ENCODE results near the gene PDF.

Gene PDF

DNA sequence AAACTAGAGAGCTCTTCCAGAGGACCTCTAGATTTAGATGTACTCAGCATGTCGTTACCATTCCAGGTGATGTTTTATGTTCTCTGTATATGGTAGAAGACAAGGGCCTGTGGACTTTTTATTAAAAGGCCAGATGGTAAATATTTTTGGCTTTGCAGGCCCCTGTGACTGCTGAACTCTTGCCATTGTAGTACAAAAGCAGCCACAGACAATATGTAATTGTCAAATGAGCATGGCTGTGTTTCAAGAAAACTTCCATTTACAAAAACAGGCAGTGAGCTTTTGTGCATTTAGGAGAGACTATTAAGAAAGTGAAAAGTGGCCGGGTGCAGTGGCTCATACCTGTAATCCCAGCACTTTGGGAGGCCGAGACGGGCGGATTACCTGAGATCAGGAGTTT is 13.8 kb upstream of the PDF start:
- H2AFZ ChIP-seq (ENCODE audit: low read length): no peak overlapping the region
- no peaks in the 10 kb centered on the region for H3F3A ChIP-seq (ENCODE audit: low read depth)
- H4K20me1 ChIP-seq (ENCODE audit: insufficient read depth, low read length, poor library complexity, severe bottlenecking): peaks cover 3% of the 10 kb centered on the region
- no peak overlapping the region for H3K4me2 ChIP-seq (ENCODE audit: low read depth, low read length, poor library complexity, severe bottlenecking)
- H3K36me3 ChIP-seq (ENCODE audit: insufficient read depth, low read length): peaks cover 6% of the 10 kb centered on the region; the same call in 1 of the 2 replicates
- H3K79me2 ChIP-seq (ENCODE audit: insufficient read depth, low read length): peaks cover 32% of the 10 kb centered on the region
- TF ChIP-seq, protein P1, sequence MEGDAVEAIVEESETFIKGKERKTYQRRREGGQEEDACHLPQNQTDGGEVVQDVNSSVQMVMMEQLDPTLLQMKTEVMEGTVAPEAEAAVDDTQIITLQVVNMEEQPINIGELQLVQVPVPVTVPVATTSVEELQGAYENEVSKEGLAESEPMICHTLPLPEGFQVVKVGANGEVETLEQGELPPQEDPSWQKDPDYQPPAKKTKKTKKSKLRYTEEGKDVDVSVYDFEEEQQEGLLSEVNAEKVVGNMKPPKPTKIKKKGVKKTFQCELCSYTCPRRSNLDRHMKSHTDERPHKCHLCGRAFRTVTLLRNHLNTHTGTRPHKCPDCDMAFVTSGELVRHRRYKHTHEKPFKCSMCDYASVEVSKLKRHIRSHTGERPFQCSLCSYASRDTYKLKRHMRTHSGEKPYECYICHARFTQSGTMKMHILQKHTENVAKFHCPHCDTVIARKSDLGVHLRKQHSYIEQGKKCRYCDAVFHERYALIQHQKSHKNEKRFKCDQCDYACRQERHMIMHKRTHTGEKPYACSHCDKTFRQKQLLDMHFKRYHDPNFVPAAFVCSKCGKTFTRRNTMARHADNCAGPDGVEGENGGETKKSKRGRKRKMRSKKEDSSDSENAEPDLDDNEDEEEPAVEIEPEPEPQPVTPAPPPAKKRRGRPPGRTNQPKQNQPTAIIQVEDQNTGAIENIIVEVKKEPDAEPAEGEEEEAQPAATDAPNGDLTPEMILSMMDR (conservative IDR thresholded peaks at IDR 0.05; ENCODE audit: low read length): no peak
- no peak for TF ChIP-seq EZH2phosphoT487 (IDR thresholded peaks at IDR 0.05; ENCODE audit: borderline replicate concordance)
- H3K9me3 ChIP-seq (ENCODE audit: insufficient read depth, low read depth, low read length): no peaks in the 10 kb centered on the region
- H3K27me3 ChIP-seq (ENCODE audit: insufficient read depth, low read length, poor library complexity, severe bottlenecking): no peaks in the 10 kb centered on the region
- H3K9me2 ChIP-seq (replicated peaks; ENCODE audit: low read depth, low read length): no peaks in the 10 kb centered on the region
- no peak overlapping the region for H3K4me3 ChIP-seq (ENCODE audit: low read length, poor library complexity, severe bottlenecking)
- H3K9ac ChIP-seq (ENCODE audit: low read depth, low read length, poor library complexity, severe bottlenecking): no peak overlapping the region
- H3K4me1 ChIP-seq (ENCODE audit: insufficient read depth, low read length, poor library complexity, severe bottlenecking): peaks cover 20% of the 10 kb centered on the region

DNA sequence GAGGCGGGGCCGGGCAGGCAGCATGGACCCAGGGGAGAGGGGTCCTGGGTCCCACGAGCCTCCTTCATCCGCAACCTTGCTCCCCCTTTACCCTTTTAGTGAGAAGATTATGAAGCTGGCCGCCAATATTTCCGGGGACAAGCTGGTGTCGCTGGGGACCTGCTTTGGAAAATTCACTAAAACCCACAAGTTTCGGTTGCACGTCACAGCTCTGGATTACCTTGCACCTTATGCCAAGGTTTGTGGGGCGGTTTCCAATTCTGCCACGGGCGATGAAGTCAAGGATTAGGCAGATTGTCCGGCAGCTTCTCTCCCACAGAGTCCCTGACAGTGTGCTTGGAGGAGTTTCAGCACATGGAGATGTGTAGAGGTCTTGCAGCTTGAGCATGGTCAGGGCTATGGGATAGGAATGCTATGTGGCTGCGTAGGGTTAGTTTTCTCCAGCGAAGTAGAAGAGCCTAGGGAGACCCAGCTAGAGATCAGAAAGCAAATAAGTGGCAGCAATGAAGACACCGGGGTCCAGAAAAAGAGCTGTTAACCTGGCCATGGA is 9.8 kb upstream of the PDF start:
- TF ChIP-seq EZH2phosphoT487 (IDR thresholded peaks at IDR 0.05; ENCODE audit: borderline replicate concordance): no peak
- TF ChIP-seq, protein P1 (conservative IDR thresholded peaks at IDR 0.05; ENCODE audit: low read length): no peak
- Histone ChIP-seq H3K9me3 (ENCODE audit: insufficient read depth, low read depth, low read length) (no peaks in the 10 kb centered on the region), H3K9me2 (replicated peaks; ENCODE audit: low read depth, low read length) (no peaks in the 10 kb centered on the region), H3K4me1 (ENCODE audit: insufficient read depth, low read length, poor library complexity, severe bottlenecking) (peaks cover 31% of the 10 kb centered on the region), H4K20me1 (ENCODE audit: insufficient read depth, low read length, poor library complexity, severe bottlenecking) (peaks cover 3% of the 10 kb centered on the region), H3K9ac (ENCODE audit: low read depth, low read length, poor library complexity, severe bottlenecking) (peak overlapping the region; percentile 88), H3K27me3 (ENCODE audit: insufficient read depth, low read length, poor library complexity, severe bottlenecking) (no peaks in the 10 kb centered on the region), H3K79me2 (ENCODE audit: insufficient read depth, low read length) (peaks cover 52% of the 10 kb centered on the region), H2AFZ (ENCODE audit: low read length) (peak overlapping the region; percentile 72), H3K36me3 (ENCODE audit: insufficient read depth, low read length) (peaks cover 6% of the 10 kb centered on the region; the same call in 1 of the 2 replicates), H3F3A (ENCODE audit: low read depth) (no peaks in the 10 kb centered on the region), H3K4me2 (ENCODE audit: low read depth, low read length, poor library complexity, severe bottlenecking) (peak overlapping the region; percentile 97), H3K4me3 (ENCODE audit: low read length, poor library complexity, severe bottlenecking) (peak overlapping the region; percentile 83)

DNA sequence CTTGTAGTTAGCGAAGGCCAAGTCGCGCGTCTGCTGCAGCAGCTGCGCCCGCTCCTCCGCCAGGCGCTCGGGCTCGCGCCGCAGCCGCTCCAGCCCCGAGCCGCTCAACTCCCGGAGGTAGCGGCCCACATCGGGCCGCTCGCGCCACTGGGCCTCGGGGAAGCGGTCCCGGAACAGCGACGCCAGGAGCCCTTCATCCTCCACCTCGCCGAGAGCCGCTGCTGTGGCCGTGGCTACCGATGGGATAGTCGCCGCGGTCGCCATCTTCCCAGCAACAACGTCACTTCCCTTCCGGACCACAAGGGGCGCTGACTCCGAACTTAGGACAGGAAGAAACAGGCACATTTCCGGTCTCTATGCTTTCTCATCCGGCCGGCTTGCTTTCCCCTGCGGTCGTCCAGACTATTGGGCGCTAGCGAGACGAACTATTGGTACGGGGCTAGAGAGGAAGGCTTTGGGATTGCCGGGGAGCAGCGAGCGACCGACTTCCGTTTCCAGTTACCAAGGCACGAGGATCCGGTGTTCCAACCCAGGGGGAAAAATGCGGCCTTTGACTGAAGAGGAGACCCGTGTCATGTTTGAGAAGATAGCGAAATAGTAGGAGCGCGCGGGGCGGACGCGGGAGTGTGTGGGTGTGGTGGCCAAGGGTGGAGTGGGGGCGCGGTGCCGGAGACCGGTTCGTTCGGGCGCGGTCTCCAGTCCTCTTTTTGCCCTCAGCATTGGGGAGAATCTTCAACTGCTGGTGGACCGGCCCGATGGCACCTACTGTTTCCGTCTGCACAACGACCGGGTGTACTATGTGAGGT is 9.1 kb upstream of the PDF start, which contains the start of the genes COG8 and NIP7:
COG8 (minus strand) TSS at position 276 of the 806 bp plus-strand sequence; CDS start at position 264, 12 bp downstream.
NIP7 (plus strand) TSS at position 484 of the 806 bp plus-strand sequence; CDS start at position 542, 58 bp downstream.
- Histone ChIP-seq H3K4me3 (ENCODE audit: low read length, poor library complexity, severe bottlenecking) (peak within 1 kb of the TSS; percentile 83), H2AFZ (ENCODE audit: low read length) (peak within 1 kb of the TSS; percentile 72), H3K9me3 (ENCODE audit: insufficient read depth, low read depth, low read length) (no peaks in the 10 kb centered on the region), H3K27me3 (ENCODE audit: insufficient read depth, low read length, poor library complexity, severe bottlenecking) (no peaks in the 10 kb centered on the region), H3F3A (ENCODE audit: low read depth) (no peaks in the 10 kb centered on the region), H4K20me1 (ENCODE audit: insufficient read depth, low read length, poor library complexity, severe bottlenecking) (peaks cover 3% of the 10 kb centered on the region), H3K9ac (ENCODE audit: low read depth, low read length, poor library complexity, severe bottlenecking) (peak within 1 kb of the TSS; percentile 88), H3K79me2 (ENCODE audit: insufficient read depth, low read length) (peaks cover 52% of the 10 kb centered on the region), H3K4me1 (ENCODE audit: insufficient read depth, low read length, poor library complexity, severe bottlenecking) (peaks cover 31% of the 10 kb centered on the region), H3K4me2 (ENCODE audit: low read depth, low read length, poor library complexity, severe bottlenecking) (peak within 1 kb of the TSS; percentile 97), H3K9me2 (replicated peaks; ENCODE audit: low read depth, low read length) (no peaks in the 10 kb centered on the region), H3K36me3 (ENCODE audit: insufficient read depth, low read length) (peaks cover 12% of the 10 kb centered on the region; the same call in 1 of the 2 replicates)
- TF ChIP-seq, protein P1 (conservative IDR thresholded peaks at IDR 0.05; ENCODE audit: low read length): peak; percentile 71
- no peak for TF ChIP-seq EZH2phosphoT487 (IDR thresholded peaks at IDR 0.05; ENCODE audit: borderline replicate concordance)

All from Loucy (cell line).